Activated CD4-positive, alpha-beta memory T cell treated with anti-CD3 and anti-CD28 coated beads, Interleukin-2, amount 10 ng/mL, durations not matched to agents 7 days and 5 days (primary cell): ENCODE results near the gene SMTN. TPM values are rescaled to one million over a fixed set of nuclear protein-coding genes. Genes with fewer than 3 reads are reported as not detected.
"Not testable (repeated sequence)": the region's sequence is repeated elsewhere in the genome, so short reads cannot be mapped to it uniquely, and the experiment has no call there.

Experiments used
- CTCF ChIA-PET: fragments of 350-600 bp; sonication (Branson Sonifier 250); formaldehyde crosslinking; loops from one replicate; lab custom pipeline; 2021; ENCODE audit warnings: antibody characterized with exemption, inconsistent platforms; lab: Charles Lee
- POLR2A ChIA-PET: fragments of 350-600 bp; sonication (Branson Sonifier 250); formaldehyde crosslinking; loops from one replicate; lab custom pipeline; 2021; ENCODE audit warnings: antibody characterized with exemption; lab: Charles Lee
- DNase-seq: peaks from one replicate; pipeline ENCODE4 v3.0.0-alpha.2; 2020
- H3K27ac Mint-ChIP-seq: one replicate; pipeline ENCODE4 v1.8.0; 2021; ENCODE audit warnings: mild to moderate bottlenecking, mixed read lengths
- H3K27me3 Mint-ChIP-seq: one replicate; pipeline ENCODE4 v1.8.0; 2021; ENCODE audit warnings: mixed read lengths
- H3K36me3 Mint-ChIP-seq: one replicate; pipeline ENCODE4 v1.8.0; 2021; ENCODE audit warnings: low read depth, mixed read lengths
- H3K4me1 Mint-ChIP-seq: one replicate; pipeline ENCODE4 v1.8.0; 2021; ENCODE audit warnings: mixed read lengths
- H3K4me3 Mint-ChIP-seq: one replicate; pipeline ENCODE4 v1.8.0; 2021; ENCODE audit warnings: mild to moderate bottlenecking, mixed read lengths
- H3K9me3 Mint-ChIP-seq: one replicate; pipeline ENCODE4 v1.8.0; 2021; ENCODE audit warnings: mixed read lengths
- total RNA-seq, 2 experiments: library from RNA; stranded (reverse); gene quantifications; one replicate each; pipeline ENCODE4 v1.2.3, GENCODE V29; 2021

The SMTN gene
- total RNA-seq, 2 experiments from 2014 or later: 36.4 to 41.4 TPM

- H3K27me3 Mint-ChIP-seq: no peaks in the 10 kb centered on the region
- H3K27ac Mint-ChIP-seq: no peak overlapping the region
- H3K9me3 Mint-ChIP-seq: no peaks in the 10 kb centered on the region
- ChIA-PET CTCF (interaction anchor here (0.5 to 1.8 kb wide), 6 partner anchors 10 to 167 kb away, joined by 3 to 6 read pairs (median 3); no protein-coding TSS in a partner anchor), POLR2A (interaction anchor here (0.7 to 2.4 kb wide), 3 partner anchors 10 to 137 kb away, joined by 3 to 9 read pairs (median 5); partner anchors contain the start of genes MORC2 and TUG1)
- no peak overlapping the region for H3K4me3 Mint-ChIP-seq
- no peaks in the 10 kb centered on the region for H3K36me3 Mint-ChIP-seq
- no peak for DNase-seq
- peaks cover 15% of the 10 kb centered on the region for H3K4me1 Mint-ChIP-seq
Observed at GRCh38 chr22:31105282-31105929, 24.3 kb downstream of the SMTN start.

GRCh38 chr22:31106001-31106571 lies 25.0 kb downstream of the SMTN start:
- peak overlapping the region; percentile 21 for H3K4me3 Mint-ChIP-seq
- ChIA-PET POLR2A (interaction anchor here (2.4 kb wide), 1 partner anchor 21 kb away, joined by 9 read pairs; no protein-coding TSS in a partner anchor), CTCF (interaction anchor here (0.5 to 1.8 kb wide), 3 partner anchors 21 to 167 kb away, joined by 3 to 6 read pairs (median 3); no protein-coding TSS in a partner anchor)
- H3K36me3 Mint-ChIP-seq: no peaks in the 10 kb centered on the region
- no peaks in the 10 kb centered on the region for H3K9me3 Mint-ChIP-seq
- no peak overlapping the region for H3K27ac Mint-ChIP-seq
- peaks cover 15% of the 10 kb centered on the region for H3K4me1 Mint-ChIP-seq
- no peaks in the 10 kb centered on the region for H3K27me3 Mint-ChIP-seq
- no peak for DNase-seq

- peak overlapping the region; percentile 79 for H3K4me3 Mint-ChIP-seq
- H3K27me3 Mint-ChIP-seq: no peaks in the 10 kb centered on the region
- H3K9me3 Mint-ChIP-seq: no peaks in the 10 kb centered on the region
- H3K36me3 Mint-ChIP-seq: no peaks in the 10 kb centered on the region
- ChIA-PET POLR2A (interaction anchor here (2.0 to 2.4 kb wide), 5 partner anchors 21 to 240 kb away, joined by 5 to 10 read pairs (median 8); partner anchors contain the start of genes PATZ1 and TUG1), CTCF (interaction anchor here (0.8 to 2.9 kb wide), 11 partner anchors 11 to 208 kb away, joined by 3 to 28 read pairs (median 7); partner anchors contain the start of genes LIMK2, PIK3IP1 and RNF185)
- H3K4me1 Mint-ChIP-seq: peaks cover 15% of the 10 kb centered on the region
- no peak overlapping the region for H3K27ac Mint-ChIP-seq
- no peak for DNase-seq
Observed at GRCh38 chr22:31106731-31107177, 25.6 kb downstream of the SMTN start.

- peak; percentile 91 for DNase-seq
- ChIA-PET CTCF (interaction anchor here (0.8 to 2.9 kb wide), 22 partner anchors 10 to 239 kb away, joined by 3 to 28 read pairs (median 6); partner anchors contain the start of genes LIMK2, PATZ1, PIK3IP1 and RNF185), POLR2A (interaction anchor here (0.7 to 2.4 kb wide), 10 partner anchors 10 to 240 kb away, joined by 3 to 10 read pairs (median 6); partner anchors contain the start of genes PATZ1 and TUG1)
- Mint-ChIP-seq H3K4me1 (peaks cover 15% of the 10 kb centered on the region), H3K4me3 (peak within 1 kb of the TSS; percentile 79), H3K27ac (peak within 1 kb of the TSS; percentile 1), H3K27me3 (no peaks in the 10 kb centered on the region), H3K36me3 (no peaks in the 10 kb centered on the region), H3K9me3 (no peaks in the 10 kb centered on the region)
Observed at GRCh38 chr22:31107178-31107893, 26.2 kb downstream of the SMTN start, which contains the start of gene SELENOM. TSS of gene SELENOM (minus strand) at chr22:31107568. CDS start at chr22:31107505, 63 bp downstream.

GRCh38 chr22:31107894-31108218 lies 26.7 kb downstream of the SMTN start:
- peaks cover under 1% of the 10 kb centered on the region for H3K9me3 Mint-ChIP-seq
- POLR2A ChIA-PET: interaction anchor here (0.7 to 2.4 kb wide), 10 partner anchors 9 to 239 kb away, joined by 3 to 10 read pairs (median 6); partner anchors contain the start of genes PATZ1 and TUG1
- peak overlapping the region; percentile 1 for H3K27ac Mint-ChIP-seq

GRCh38 chr22:31112547-31113091 lies 31.5 kb downstream of the SMTN start:
- H3K4me3 Mint-ChIP-seq, H3K9me3 Mint-ChIP-seq, DNase-seq, H3K36me3 Mint-ChIP-seq, POLR2A ChIA-PET, H3K4me1 Mint-ChIP-seq, H3K27me3 Mint-ChIP-seq, H3K27ac Mint-ChIP-seq: not testable (repeated sequence)
- CTCF ChIA-PET: interaction anchor here (0.6 kb wide), 1 partner anchor 53 kb away, joined by 3 read pairs; no protein-coding TSS in a partner anchor

More at GRCh38 chr22:31107894-31108218, 26.7 kb downstream of the SMTN start:
- Mint-ChIP-seq H3K4me1 (peaks cover 15% of the 10 kb centered on the region), H3K36me3 (no peaks in the 10 kb centered on the region), H3K4me3 (peak overlapping the region; percentile 79), H3K27me3 (no peaks in the 10 kb centered on the region)
- CTCF ChIA-PET: interaction anchor here (0.6 to 2.9 kb wide), 23 partner anchors 9 to 239 kb away, joined by 3 to 28 read pairs (median 5); partner anchors contain the start of genes LIMK2, PATZ1 and PIK3IP1
- no peak for DNase-seq

GRCh38 chr22:31118046-31118820 lies 37.1 kb downstream of the SMTN start:
- CTCF ChIA-PET: interaction anchor here (1.6 kb wide), 1 partner anchor 11 kb away, joined by 7 read pairs; the partner anchor contains the start of gene SELENOM
- Mint-ChIP-seq H3K36me3 (no peaks in the 10 kb centered on the region), H3K9me3 (no peaks in the 10 kb centered on the region), H3K4me3 (no peak overlapping the region), H3K4me1 (no peaks in the 10 kb centered on the region), H3K27ac (no peak overlapping the region), H3K27me3 (no peaks in the 10 kb centered on the region)
- POLR2A ChIA-PET: interaction anchor here (1.5 kb wide), 1 partner anchor 11 kb away, joined by 5 read pairs; the partner anchor contains the start of gene SELENOM
- DNase-seq: no peak

- Mint-ChIP-seq H3K4me1 (no peaks in the 10 kb centered on the region), H3K4me3 (no peak overlapping the region), H3K9me3 (no peaks in the 10 kb centered on the region), H3K27ac (no peak overlapping the region), H3K36me3 (no peaks in the 10 kb centered on the region), H3K27me3 (no peaks in the 10 kb centered on the region)
- ChIA-PET POLR2A (no interaction called here), CTCF (no interaction called here)
- no peak for DNase-seq
Observed at GRCh38 chr22:31119026-31119717, 38.1 kb downstream of the SMTN start.

- H3K4me3 Mint-ChIP-seq: no peak overlapping the region
- no peaks in the 10 kb centered on the region for H3K36me3 Mint-ChIP-seq
- no peak overlapping the region for H3K27ac Mint-ChIP-seq
- no peaks in the 10 kb centered on the region for H3K9me3 Mint-ChIP-seq
- ChIA-PET POLR2A (no interaction called here), CTCF (no interaction called here)
- no peaks in the 10 kb centered on the region for H3K27me3 Mint-ChIP-seq
- DNase-seq: no peak
- H3K4me1 Mint-ChIP-seq: no peaks in the 10 kb centered on the region
Observed at GRCh38 chr22:31120230-31120629, 39.1 kb downstream of the SMTN start.

- Mint-ChIP-seq H3K4me3 (no peak overlapping the region), H3K9me3 (no peaks in the 10 kb centered on the region)
Observed at GRCh38 chr22:31120642-31121041, 39.5 kb downstream of the SMTN start.

GRCh38 chr22:31121403-31121802 lies 40.3 kb downstream of the SMTN start:
- H3K27ac Mint-ChIP-seq: no peak overlapping the region
- CTCF ChIA-PET: no interaction called here
- POLR2A ChIA-PET: no interaction called here

More at GRCh38 chr22:31120642-31121041, 39.5 kb downstream of the SMTN start:
- no peak for DNase-seq
- CTCF ChIA-PET: no interaction called here
- Mint-ChIP-seq H3K4me1 (no peaks in the 10 kb centered on the region), H3K36me3 (no peaks in the 10 kb centered on the region), H3K27ac (no peak overlapping the region), H3K27me3 (no peaks in the 10 kb centered on the region)
- POLR2A ChIA-PET: no interaction called here

More at GRCh38 chr22:31121403-31121802, 40.3 kb downstream of the SMTN start:
- Mint-ChIP-seq H3K36me3 (no peaks in the 10 kb centered on the region), H3K9me3 (no peaks in the 10 kb centered on the region), H3K4me3 (no peak overlapping the region), H3K4me1 (no peaks in the 10 kb centered on the region), H3K27me3 (no peaks in the 10 kb centered on the region)
- no peak for DNase-seq
